IPS-15b (cell line): ENCODE results near the gene SENP2.
"Not testable (repeated sequence)": the region's sequence is repeated elsewhere in the genome, so short reads cannot be mapped to it uniquely, and the experiment has no call there.

Experiments used
- H3K27me3 ChIP-seq: one replicate; pipeline ENCODE4 v1.6.1; 2013; ENCODE audit warnings: low read length; ENCODE audit not compliant: control insufficient read depth, insufficient read depth
- H3K36me3 ChIP-seq: one replicate; pipeline ENCODE4 v1.6.1; 2013; ENCODE audit warnings: low read length; ENCODE audit not compliant: control insufficient read depth, insufficient read depth
- H3K4me1 ChIP-seq: one replicate; pipeline ENCODE4 v1.6.1; 2013; ENCODE audit warnings: mild to moderate bottlenecking, low read length; ENCODE audit not compliant: control insufficient read depth, insufficient read depth
- H3K4me3 ChIP-seq: one replicate; pipeline ENCODE4 v1.5.1; 2013; ENCODE audit warnings: low read depth, low read length
- H3K9ac ChIP-seq: one replicate; pipeline ENCODE4 v1.6.1; 2013; ENCODE audit warnings: low read depth, mild to moderate bottlenecking, low read length
- H3K9me3 ChIP-seq: one replicate; pipeline ENCODE4 v1.6.1; 2013; ENCODE audit warnings: mild to moderate bottlenecking, low read length; ENCODE audit not compliant: control insufficient read depth, insufficient read depth

Gene SENP2

DNA sequence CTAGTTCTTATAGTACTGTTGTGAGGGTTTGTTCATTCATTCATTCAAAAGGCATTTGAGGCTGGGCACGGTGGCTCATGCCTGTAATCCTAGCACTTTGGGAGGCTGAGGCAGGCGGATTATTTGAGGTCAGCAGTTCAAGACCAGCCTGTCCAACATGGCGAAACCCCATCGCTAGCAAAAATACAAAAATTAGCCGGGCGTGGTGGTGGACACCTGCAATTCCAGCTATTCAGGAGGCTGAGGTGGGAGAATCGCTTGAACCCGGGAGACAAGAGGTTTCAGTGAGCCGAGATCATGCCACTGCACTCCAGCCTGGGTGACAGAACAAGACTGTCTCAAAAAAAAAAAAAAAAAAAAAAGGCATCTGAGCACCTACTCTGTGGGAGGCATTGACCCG, 75.2 kb downstream of the SENP2 start:
- not testable (repeated sequence) for H3K9me3 ChIP-seq, H3K9ac ChIP-seq, H3K4me1 ChIP-seq, H3K4me3 ChIP-seq, H3K27me3 ChIP-seq
- peaks cover 14% of the 10 kb centered on the region for H3K36me3 ChIP-seq

GRCh38 chr3:185661772-185662171, 75.7 kb downstream of the SENP2 start:
- H3K27me3 ChIP-seq = no peaks in the 10 kb centered on the region
- H3K36me3 ChIP-seq = peaks cover 14% of the 10 kb centered on the region
- no peak overlapping the region for H3K9ac ChIP-seq
- H3K4me1 ChIP-seq = peaks cover 2% of the 10 kb centered on the region
- H3K4me3 ChIP-seq = no peak overlapping the region
- no peaks in the 10 kb centered on the region for H3K9me3 ChIP-seq

DNA sequence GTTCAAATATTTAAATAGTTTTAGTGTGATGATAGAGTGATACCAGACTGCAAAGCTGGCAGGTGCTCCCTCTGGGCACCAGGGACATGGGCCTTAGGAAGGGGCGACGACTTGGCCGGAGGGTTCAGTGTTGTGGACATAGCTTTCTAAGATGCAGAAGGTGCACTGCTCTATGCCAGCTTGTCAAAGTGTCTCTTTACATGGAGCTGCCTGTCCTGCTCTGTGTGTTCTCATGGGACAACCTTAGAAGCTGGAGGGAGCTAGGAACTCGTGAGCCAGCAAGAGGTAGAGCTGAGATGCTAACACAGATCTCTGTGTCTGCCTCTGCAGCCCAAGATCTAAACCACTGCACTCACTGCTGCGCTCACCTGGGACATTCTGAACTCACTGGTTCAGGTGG, 77.8 kb downstream of the SENP2 start:
- Histone ChIP-seq H3K27me3 (no peaks in the 10 kb centered on the region), H3K4me3 (no peak overlapping the region), H3K9ac (no peak overlapping the region), H3K4me1 (peaks cover 2% of the 10 kb centered on the region), H3K9me3 (no peaks in the 10 kb centered on the region), H3K36me3 (no peaks in the 10 kb centered on the region)

DNA sequence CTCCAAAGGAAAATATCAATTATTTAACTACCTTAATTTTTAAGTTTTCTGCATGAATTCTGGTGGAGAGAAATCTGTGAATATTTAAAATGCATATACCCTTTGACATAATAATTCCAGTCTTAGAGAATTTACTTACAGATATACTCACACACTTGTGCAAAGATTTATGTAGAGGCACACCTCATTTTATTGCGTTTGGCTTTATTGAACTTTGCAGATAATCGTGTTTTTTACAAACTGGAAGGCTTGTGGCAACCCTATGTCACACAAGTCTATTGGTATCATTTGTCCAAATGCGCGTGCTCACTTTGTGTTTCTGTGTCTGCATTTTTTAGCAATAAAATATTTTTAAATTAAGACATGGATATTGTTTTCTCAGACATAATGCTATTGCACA, 81.5 kb downstream of the SENP2 start:
- Histone ChIP-seq H3K9ac (no peak overlapping the region), H3K27me3 (no peaks in the 10 kb centered on the region), H3K9me3 (no peaks in the 10 kb centered on the region), H3K4me1 (no peaks in the 10 kb centered on the region), H3K4me3 (no peak overlapping the region), H3K36me3 (no peaks in the 10 kb centered on the region)

DNA sequence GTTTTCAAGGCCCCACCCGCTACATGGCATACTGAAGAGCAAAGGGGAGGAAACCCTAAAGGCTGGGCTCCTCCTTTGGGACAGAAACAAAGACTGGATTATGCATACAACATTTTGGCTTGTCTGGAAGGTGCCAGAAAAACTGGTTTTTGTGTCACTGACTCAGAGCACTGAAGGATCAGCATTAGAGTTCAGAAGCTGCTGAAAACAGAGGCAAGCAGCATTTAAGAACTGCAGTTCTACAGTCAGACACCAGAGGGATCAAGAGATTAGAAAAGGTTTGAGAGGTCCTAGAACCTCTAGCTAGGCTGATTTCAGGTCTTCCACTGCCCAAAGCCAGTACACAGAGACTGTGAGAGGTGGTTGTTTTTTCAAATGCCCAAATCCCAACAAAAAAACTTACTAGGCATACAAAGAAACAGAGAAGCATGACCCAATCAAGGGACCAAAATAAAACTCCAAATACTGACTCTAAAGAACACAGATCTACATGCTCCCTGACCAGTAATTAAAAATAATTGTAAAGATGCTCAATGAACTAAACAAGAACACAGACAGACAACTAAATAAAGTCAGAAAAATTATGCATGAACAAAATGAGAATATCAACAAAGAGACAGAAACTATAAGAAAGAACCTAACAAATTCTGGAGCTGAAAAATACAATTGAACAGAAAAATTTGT, 91.2 kb downstream of the SENP2 start:
- no peaks in the 10 kb centered on the region for H3K9me3 ChIP-seq
- no peaks in the 10 kb centered on the region for H3K4me1 ChIP-seq
- H3K4me3 ChIP-seq = no peak overlapping the region
- peaks cover 24% of the 10 kb centered on the region for H3K36me3 ChIP-seq
- no peaks in the 10 kb centered on the region for H3K27me3 ChIP-seq
- H3K9ac ChIP-seq = no peak overlapping the region

- Histone ChIP-seq H3K4me1 (no peaks in the 10 kb centered on the region), H3K27me3 (no peaks in the 10 kb centered on the region), H3K9me3 (no peaks in the 10 kb centered on the region), H3K9ac (no peak overlapping the region), H3K36me3 (peaks cover 20% of the 10 kb centered on the region), H3K4me3 (no peak overlapping the region)
These were observed 91.9 kb downstream of the SENP2 start for GRCh38 chr3:185678027-185678426.

DNA sequence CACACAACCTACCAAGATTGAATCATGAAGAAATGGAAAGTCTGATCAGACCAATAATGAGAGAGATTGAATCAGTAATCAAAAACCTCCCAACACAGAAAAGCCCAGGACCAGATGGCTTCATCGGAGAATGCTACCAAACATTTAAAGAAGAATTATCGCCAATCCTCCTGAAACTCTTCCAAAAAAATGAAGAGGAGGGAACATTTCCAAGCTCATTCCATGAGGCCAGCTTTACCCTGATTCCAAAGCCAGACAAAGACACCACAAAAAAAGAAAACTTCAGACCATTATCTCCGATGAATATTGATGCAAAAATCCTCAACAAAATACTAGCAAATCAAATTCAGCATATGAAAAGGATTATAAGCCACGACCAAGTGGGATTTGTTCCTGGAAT, 94.1 kb downstream of the SENP2 start:
- Histone ChIP-seq H3K9me3 (no peaks in the 10 kb centered on the region), H3K4me3 (no peak overlapping the region), H3K27me3 (no peaks in the 10 kb centered on the region), H3K4me1 (no peaks in the 10 kb centered on the region), H3K36me3 (peaks cover 8% of the 10 kb centered on the region), H3K9ac (no peak overlapping the region)
